HG03520 (cell line): ENCODE measurements around the gene KCNK10.
A peak's percentile ranks its signal among the peaks of the same experiment; 100 is the strongest.
"Not testable (repeated sequence)": the region's sequence is repeated elsewhere in the genome, so short reads cannot be mapped to it uniquely, and the experiment has no call there.

Source experiments
- ATAC-seq: cut with Tn5 transposase; IDR thresholded peaks from one replicate; pipeline ENCODE4 v1.9.1; 2021; ENCODE audit warnings: mild to moderate bottlenecking, moderate library complexity; ENCODE audit not compliant: unreplicated experiment

The KCNK10 gene

DNA sequence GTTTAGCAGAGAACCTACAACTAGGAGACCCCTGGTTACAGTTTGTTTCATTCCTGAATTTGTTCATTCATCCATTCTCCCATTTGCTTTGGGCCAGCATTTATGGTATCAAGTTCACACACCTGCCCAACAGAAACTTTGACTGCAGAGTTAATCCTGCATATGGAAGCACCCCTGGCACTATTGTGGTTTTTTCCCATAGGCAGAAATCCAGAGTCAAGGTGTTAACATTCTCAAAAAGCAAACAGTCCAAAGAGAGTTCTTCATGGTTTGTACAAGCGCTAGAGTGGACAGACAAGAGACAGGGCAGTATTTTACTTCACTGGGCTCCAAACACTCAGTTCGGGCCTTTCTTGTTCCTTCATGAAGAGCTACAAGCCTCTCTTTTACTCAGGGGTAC is 51.9 kb downstream of the KCNK10 start:
- no peak for ATAC-seq

DNA sequence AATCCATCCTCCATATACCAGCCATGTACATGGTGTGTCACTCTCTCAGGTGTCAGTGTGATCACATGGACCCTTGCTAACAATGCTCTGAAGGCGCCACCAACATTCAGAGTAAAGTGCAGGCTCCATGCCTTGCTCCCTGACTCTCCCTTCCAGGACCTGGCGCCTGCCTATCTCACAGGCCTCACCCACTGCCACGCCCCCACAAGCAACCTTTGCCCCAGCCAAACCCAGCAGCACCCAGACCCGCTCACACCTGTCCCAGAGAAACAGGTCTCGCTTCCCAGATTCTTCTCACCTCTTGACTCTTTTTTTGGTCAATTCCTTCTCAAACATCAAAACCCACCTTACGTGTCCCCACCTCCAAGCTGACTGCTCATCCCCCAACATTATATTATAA is 52.3 kb downstream of the KCNK10 start:
- no peak for ATAC-seq

DNA sequence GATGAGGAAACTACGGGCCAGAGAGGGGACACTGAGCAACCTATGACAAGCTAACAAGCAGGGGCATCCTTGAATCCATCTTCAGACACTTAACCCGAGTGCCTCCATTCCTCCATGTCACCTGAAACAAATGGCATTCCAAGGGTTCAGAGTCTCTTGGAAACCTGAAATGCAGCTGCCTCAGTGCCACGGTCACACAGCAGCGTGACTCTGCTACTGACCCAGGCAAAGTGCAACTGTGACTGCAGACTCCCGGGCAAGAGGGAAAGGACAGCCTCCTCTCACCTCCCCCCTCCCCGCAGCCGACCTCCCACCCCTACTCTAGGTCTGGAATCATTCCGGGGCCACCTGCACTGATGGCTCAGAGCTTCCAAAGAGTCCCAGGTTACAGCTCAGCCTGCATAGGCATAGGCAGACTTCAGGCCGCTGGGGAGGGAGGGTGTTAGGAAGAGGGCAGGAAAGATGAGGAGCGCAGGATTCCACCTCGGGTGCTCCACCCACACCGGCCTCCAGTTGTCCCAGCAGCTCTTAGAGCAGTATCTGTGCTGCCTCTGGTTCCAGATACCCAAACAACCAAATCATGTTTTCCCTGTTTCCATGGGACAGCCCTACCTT is 53.2 kb downstream of the KCNK10 start:
- ATAC-seq, result no peak

DNA sequence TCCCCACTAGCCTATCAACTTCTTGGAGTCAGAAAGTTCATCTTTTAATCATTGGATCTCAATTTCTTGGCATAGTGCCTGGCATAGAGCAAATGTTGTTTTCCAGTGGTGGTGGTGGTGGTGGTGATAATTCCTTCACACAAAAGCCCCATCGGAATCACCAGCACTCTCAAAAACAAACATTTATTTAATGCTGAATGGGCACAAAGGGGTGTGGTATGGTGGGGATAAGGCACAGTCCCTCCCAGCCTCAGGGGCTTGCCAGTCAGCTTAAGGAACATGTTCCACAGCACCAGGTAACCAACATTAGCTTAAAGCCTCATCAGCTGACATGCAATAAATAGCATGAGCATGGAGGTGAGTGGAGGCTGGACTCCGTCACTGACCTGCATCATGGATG is 56.6 kb downstream of the KCNK10 start:
- ATAC-seq, result no peak

DNA sequence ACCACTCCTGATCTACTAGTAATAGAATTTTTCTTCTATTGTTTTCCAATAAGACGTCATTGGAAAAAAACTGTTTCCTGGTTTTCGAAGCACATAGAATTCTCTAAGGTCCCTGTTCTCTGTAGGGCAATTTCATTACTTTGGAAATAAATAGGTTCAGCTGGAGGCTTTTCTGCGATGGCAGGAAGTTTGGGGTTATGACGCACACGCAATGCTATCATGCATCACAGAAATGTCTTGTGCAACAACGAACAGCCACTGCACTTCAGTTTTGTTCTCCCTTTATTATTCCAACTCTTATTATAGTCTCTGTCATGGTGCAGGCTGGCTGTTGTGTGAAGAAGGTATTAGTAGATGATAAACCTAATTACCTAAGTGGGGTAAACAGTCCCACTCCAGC is 59.0 kb downstream of the KCNK10 start:
- ATAC-seq, result no peak

DNA sequence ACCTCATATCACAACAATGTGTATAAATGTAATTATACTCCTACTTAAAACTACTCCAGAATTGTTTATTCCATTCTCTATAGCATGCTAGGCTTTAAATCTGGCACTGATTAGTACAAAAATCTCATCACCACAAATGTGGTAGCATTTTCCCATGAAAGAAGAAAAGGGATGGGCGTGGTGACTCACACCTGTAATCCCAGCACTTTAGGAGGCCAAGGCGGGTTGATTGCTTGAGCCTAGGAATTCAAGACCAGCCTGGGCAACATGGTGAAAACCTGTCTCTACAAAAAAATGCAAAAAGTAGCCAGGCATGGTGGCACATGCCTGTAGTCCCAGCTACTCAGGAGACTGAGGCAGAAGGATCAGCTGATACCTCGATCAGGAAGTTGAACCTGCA is 61.8 kb downstream of the KCNK10 start:
- not testable (repeated sequence) for ATAC-seq

DNA sequence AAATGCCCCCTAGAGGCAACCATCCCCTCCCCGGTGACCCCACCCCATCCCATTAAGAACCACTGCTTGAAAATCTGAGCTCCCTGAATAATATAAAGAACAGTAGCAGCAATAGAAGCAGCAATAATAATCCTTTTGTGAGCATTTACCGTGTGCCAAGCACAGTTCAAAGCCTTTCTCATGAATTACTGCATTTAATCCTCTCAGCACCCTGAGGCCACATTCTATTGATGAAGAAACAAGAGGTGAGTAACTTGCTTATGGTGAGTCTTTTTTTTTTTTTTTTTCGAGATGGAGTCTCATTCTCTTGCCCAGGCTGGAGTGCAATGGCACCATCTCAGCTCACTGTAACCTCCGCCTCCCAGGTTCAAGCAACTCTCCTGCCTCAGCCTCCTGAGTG is 65.0 kb downstream of the KCNK10 start:
- no peak for ATAC-seq

DNA sequence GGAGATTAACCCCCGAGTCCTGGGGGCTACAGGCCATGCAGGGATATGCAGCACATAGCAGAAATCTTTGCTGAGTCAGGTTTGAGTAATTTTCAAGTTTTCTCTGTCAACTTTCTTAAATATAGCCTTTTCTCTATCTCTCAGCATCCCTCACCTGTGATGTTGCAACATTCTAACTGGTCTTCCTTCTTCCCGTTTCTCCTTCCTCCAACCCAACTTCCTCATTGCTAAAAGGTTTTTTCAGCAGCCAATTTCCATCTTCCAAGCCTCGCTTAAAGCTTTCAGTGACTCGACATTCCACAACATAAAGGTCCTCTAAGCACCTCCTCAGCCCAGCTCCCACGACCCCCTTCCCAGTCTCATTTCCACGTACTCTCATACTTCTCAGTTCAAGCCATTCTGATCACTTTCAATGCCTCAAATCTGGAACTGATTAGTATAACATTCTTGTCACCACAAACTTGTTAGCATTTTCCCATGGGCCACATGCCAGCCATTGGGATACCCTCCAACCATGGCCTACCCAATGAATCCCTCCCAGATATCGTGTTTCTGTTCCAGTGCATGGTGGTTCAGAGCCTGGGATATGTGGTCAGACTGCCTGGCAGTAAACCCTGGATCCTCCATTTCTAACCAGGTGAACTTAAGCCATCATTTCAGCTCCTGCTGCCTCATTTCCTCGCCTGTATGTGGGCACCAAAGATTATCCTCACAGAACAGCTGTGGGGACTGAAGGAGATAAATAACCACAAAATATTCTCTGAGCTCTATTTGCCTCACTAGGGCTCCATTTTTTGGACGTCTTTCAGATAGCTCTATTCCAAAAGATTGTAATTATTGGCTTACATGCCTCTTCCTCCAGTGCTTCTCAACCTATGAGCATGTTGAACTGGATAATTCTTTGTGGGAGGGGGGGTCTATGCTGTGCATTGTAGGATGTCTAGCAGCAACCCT is 65.8 kb downstream of the KCNK10 start:
- ATAC-seq, result no peak

DNA sequence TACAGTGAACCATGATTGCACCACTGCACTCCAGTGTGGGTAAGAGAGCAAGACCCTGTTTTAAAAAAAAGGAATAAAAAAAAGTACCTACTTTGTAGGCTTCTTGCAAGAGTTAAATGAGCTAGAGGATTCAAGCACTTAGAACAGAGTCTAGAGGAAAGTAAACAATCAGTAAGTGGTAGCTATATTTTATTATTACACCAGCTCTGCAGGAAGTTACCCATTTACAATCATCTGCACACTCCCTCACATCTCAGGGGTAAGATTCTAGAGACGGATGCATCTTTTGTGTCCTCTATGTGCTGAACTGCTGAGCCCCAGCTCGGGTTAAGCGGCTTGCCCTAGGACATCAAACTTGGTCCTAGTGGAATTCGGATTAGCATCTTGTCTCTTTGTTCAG is 67.3 kb downstream of the KCNK10 start:
- no peak for ATAC-seq

DNA sequence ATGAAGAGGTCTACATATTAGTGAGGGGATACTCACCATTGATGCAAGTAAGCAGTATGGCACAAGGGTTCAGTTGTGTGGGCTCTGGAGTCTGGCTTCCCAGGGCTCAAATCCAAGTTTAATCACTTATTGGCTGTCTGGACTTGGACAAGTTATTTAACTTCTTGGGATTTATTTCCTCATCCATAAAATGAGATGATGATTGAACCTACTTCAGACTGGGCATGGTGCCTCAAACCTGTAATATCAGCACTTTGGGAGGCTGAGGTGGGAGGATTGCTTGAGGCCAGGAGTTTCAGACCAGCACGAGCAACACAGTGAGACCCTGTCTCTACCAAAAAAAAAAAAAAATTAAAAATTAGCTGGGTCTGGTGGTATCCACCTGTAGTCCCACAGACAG is 67.9 kb downstream of the KCNK10 start:
- ATAC-seq, result no peak

DNA sequence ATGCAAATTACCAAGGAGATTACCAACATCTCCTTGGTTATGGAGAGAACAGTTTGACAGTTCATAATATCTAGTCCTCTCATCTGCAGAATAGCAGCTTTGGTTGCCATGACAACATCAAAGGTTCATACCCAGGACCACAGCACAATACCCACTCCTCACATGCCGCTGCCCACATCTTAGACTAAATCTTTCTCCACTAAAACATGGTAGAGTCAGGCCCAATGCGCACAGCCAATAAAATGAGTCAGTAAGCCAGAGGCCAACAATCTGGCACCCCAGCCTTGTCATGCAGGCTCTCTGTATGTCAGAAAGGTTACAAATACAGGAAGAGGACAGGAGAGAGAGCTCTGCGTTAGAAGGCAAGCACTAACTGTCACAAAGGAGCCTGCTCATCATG is 70.6 kb downstream of the KCNK10 start:
- no peak for ATAC-seq

DNA sequence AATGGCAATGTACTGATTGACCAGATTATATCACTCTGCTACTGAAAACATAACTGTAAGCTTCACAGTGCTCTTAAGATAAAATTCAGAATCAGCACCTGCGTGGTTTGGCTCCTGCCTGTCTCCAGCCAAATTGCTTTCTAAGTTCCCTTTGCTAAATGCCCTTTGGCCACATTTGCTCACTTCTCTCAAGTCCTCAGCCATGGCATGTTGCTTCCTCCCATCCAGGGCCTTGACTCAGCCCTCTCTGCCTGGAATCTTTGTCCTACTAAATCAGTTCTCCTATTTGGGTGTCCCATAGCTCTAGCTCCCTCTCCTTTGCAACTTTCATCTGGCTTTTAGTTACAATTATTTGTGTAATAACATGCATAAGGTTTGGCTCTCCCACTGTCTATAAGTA is 71.4 kb downstream of the KCNK10 start:
- no peak for ATAC-seq

DNA sequence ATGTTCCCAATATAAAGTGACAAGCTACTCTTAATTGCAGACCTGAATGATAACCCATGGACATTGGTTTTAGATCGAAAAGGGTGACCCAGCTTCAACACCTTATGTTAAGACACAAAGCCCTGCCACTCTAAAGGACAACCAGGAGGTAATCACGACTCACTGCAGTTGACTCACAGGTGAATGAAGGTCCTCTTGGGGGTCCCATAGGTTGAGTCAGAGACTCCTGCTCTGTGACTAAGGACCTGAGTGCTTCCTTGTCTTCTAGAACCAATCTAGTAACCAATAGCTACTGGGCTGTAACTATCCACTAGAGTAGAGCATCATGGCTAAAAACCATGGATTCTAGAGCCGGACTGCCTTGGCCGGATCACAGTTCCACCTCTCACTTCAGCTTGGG is 73.8 kb downstream of the KCNK10 start:
- no peak for ATAC-seq

DNA sequence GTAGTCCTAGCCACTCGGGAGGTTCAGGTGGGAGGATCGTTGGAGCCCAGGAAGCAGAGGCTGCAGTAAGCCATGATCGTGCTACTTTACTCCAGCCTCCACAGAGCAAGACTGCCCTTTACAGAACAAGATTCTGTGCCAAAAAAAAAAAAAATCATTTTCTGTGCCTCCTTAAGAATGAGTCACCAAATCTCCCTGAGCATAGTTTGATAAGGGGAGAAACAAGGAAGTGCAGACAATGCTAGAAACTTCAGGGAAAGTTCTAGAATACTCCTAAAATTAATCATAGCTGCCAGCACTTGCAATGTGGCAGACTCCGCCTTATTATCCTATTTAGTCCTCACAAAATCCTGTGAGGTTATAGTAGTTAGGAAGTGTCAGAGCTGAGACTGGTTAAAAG is 74.5 kb downstream of the KCNK10 start:
- no peak for ATAC-seq

DNA sequence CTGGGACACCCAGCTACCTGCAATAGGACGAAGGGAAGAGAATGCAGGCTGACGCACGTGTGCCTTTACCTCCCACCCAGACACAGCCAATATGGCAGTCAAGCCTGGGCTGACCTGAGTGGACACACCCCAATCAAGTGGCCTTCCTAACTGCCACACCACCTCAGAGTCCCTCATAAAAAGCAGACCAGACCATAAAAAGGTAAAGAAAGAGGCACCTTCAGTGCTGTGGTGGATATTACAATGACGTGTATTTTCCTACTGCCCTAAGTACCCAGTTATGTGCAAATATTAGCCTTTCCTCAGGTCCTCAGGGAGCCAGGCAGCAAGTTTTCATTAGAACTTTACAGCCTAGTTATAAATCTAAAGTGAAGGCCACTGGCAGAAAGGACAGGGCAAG is 75.8 kb downstream of the KCNK10 start:
- ATAC-seq, result no peak

DNA sequence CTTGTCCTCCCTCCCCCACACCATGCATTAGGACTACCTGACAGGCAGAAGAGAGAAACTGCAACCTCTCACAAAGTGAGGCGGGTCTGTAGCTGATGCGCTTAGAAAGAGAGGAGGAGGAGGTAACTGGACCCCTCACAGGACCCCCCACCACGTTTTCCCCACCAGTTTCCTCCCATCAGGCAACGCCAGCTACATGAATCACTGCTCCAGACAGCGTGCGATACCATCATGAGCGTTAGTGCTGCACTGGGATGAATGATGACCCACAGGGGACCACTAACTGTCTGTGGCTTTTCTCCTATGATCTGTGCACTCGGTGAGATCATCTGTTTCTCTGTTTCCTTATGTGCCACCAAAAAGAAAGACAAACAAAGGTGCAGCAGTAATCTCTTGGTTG is 77.7 kb downstream of the KCNK10 start:
- ATAC-seq, result no peak

DNA sequence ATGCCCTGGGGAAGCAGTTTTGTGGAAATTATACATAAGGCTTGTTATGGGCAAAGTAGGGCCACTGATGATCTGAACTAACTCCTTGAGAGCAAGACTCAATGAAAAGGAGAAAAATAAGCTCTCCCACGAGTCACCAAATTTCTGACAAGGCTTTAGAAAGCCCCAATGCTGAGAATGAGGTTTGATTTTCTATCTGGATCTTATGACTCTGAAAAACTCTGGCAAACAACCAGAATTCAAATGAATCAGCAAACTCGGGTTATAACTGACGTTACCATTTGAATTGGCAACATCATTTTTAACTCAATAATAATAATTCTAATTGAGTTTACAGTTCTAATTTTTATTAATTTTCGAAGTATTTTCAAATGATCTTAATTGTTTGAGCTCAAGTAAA is 79.1 kb downstream of the KCNK10 start:
- ATAC-seq, result no peak

DNA sequence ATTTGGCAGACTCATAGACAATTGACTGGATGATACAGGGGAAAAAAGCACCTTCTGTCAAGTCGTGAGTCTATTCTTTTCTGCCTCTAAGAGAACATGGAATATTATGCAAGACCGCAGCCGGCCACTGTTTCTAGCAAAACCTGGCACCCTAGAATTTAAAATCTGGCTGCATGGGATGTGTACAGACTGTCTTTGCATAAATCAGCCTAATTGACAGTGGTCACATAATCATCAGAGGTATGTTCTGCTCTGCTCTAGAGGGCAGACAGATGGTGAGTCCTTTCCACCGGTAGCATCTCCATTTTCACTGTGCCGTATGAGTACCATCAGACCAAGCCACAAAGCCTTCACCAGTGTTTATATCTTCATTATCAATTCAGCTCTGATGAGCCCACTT is 80.6 kb downstream of the KCNK10 start:
- no peak for ATAC-seq

DNA sequence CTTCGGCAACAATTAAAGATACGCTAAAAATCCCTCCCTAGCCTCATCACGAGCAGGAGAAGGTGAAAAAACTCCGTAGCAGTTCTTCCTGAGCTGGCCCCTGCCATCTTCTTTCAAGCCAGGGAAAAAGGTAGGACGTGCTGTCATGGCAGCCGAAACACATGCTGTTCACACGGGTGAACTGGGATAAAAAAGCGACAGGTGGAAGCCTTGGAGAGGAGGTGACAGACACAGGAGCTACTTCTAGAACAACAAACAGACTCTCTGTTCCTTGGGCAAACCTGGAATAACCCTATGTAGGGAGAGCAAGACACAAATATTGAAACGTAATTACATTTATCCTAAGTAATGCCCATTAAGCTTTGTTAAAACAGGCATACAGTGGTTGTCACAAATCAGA is 81.3 kb downstream of the KCNK10 start:
- ATAC-seq, result no peak

DNA sequence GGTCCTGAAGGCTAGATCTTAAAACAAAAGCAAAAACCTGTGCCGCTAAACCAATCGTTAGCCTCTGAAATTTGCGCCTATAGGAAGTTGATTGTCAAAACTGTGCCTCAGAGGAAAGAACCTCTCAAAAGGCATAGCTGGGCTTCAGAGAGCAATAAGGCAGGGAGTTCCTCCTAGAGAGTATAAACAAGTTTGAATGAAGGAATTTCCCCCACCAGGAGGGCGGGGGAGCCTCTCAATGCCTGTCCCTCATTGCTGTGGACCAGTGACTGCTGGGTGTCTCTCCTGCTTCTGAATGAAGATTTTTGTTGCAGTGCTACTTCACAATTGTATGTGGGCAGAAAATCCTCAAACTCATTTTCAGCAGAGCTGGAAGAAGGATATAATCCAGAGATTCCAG is 88.6 kb downstream of the KCNK10 start:
- no peak for ATAC-seq

DNA sequence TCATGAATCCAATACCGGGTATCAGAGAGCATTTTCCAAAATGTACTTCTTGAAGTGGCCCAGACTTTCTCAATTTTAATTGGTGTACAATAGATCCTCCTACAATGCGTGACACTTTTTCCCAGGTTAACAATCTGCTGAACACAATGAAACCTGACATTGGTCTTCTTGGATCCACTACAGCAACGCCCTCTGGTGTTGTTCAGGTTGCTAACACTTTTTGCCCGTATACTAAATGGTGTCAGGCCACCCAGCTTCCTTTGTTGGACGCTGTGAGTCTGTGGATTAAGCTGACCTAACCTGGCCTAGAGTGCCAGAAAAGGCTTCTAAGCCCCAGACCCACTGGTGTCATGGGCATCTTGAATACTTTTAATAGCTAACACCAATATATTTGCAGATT is 89.2 kb downstream of the KCNK10 start:
- peak; percentile 60 for ATAC-seq

DNA sequence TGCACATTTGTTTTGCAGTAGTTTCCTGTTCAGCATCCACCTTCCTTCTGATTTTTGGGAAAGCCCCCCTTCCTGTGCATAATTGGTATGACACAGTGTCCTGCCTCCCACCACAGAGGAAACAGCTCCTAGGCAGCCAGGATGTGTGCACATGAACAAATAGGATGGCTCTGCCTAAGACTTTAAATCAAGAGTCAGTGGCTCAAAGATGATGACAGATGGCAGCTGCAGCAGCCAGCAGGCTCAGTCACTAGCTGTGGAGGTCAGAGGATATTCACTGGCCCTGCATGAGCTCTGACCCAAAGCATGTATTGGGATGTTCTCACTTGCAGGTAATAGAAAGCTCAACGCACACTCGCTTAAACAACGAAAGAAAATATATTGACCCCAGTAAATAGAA is 90.3 kb downstream of the KCNK10 start:
- no peak for ATAC-seq

DNA sequence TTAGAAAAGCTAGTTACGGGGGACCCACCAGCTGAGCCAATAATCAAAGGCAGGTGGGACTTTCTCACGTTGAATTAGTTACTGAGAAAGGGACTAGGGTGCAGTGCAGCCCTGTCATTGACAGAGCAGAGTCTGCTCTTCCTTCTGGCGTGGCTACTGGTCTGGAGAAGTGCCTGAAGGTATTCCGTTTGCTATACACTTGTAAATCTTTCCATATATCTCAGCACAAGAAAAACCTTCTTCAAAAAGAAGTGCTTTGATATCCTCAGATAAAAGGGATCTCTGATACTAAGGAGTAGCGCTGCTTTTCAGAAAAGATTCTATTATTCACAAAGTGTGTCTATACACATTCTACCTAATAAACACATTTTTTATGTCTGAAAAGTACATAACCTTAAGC is 91.5 kb downstream of the KCNK10 start:
- no peak for ATAC-seq
